ENCODE data around the gene CMPK1. TPM values are rescaled to one million over a fixed set of nuclear protein-coding genes. Genes with fewer than 3 reads are reported as not detected.

Gene CMPK1
- total and polyA plus RNA-seq, 2 donors (not counting 3 experiments of a cell fraction or from before 2014, with no cell fraction given), result 16.4 to 79.6 TPM

- Histone ChIP-seq H3K36me3 (ENCODE audit: control insufficient read depth in 2 of 2, extremely low read depth in 1 of 2, insufficient read depth in 2 of 2, low read length in 2 of 2) (no peaks in the 10 kb centered on the region), H3K4me1 (ENCODE audit: control insufficient read depth, extremely low read depth, insufficient read depth, low read length) (no peaks in the 10 kb centered on the region), H3K4me2 (ENCODE audit: insufficient read depth, low read length) (no peak overlapping the region), H3K9me1 (replicated peaks; ENCODE audit: control insufficient read depth, extremely low read depth, insufficient read depth, low read length) (no peaks in the 10 kb centered on the region), H4K20me1 (replicated peaks; ENCODE audit: control insufficient read depth, extremely low read depth, insufficient read depth, low read length) (no peaks in the 10 kb centered on the region), H3K79me2 (ENCODE audit: control insufficient read depth, insufficient read depth, low read length) (no peaks in the 10 kb centered on the region), H3K9me3 (replicated peaks; ENCODE audit: control insufficient read depth, insufficient read depth, low read length) (no peaks in the 10 kb centered on the region), H3K27ac (ENCODE audit: insufficient read depth, low read depth, low read length) (no peak overlapping the region), H3K9ac (replicated peaks; ENCODE audit: extremely low read depth, insufficient read depth, low read length) (no peak overlapping the region), H3K4me3 (replicated peaks in 1 of 3; ENCODE audit: insufficient read depth in 1 of 3, low read depth in 1 of 3, low read length in 3 of 3) (no peak overlapping the region), H2AFZ (ENCODE audit: low read depth, low read length) (no peak overlapping the region), H3K27me3 (ENCODE audit: control insufficient read depth in 2 of 2, insufficient read depth in 2 of 2, low read length in 2 of 2) (peaks cover 5 to 6% of the 10 kb centered on the region in 2 experiments)
- TF ChIP-seq CTCF (IDR thresholded peaks at IDR 0.05; ENCODE audit: extremely low read depth in 1 of 2, insufficient read depth in 1 of 2, low read depth in 1 of 2, low read length in 2 of 2) (no peak), FOS (IDR thresholded peaks at IDR 0.05; ENCODE audit: borderline replicate concordance, insufficient read depth, low read length) (no peak), MYC (IDR thresholded peaks at IDR 0.05; ENCODE audit: low read depth, low read length) (no peak), EZH2 (IDR thresholded peaks at IDR 0.05; ENCODE audit: borderline replicate concordance, low read depth, low read length, severe bottlenecking) (no peak), JUN (IDR thresholded peaks at IDR 0.05; ENCODE audit: borderline replicate concordance, insufficient read depth, insufficient read length, low read depth) (no peak), POLR2A (IDR thresholded peaks at IDR 0.05; ENCODE audit: low read depth, low read length) (no peak), MAX (IDR thresholded peaks at IDR 0.05; ENCODE audit: insufficient read depth, insufficient read length) (no peak), GATA2 (IDR thresholded peaks at IDR 0.05; ENCODE audit: insufficient read depth, insufficient read length, low read depth, low read length) (no peak), POLR2AphosphoS5 (IDR thresholded peaks at IDR 0.05; ENCODE audit: insufficient read depth, low read depth, low read length) (no peak)
- intact Hi-C loops (cut with micrococcal nuclease), result no loop called here
- dilution Hi-C loops (cut with MboI; ENCODE audit: extremely low pct_ligation_motif_present, low sequenced_read_pairs), result no loop called here
- POLR2A ChIA-PET, result no interaction called here
- FAIRE-seq, result no peak
- BruUV-seq (replicated peaks), result no TSS peak
- CTCF ChIA-PET, result interaction anchor here (0.5 to 2.2 kb wide), 4 partner anchors 8 to 329 kb away, joined by 3 to 11 read pairs (median 6); no protein-coding TSS in a partner anchor
- no peak for DNase-seq (ENCODE audit: low read depth, low spot score)
Observed at GRCh38 chr1:47396671-47397196, 63.1 kb downstream of the CMPK1 start.
